Renal pelvis (tissue), 4 donors: Measurements from ENCODE around the gene KLK10. TPM values are rescaled to one million over a fixed set of nuclear protein-coding genes. Genes with fewer than 3 reads are reported as not detected.

Source experiments
- DNase-seq: peaks from one replicate; pipeline ENCODE4 v3.0.0-alpha.2; 2013
- polyA plus RNA-seq, 3 donors: library from polyadenylated mRNA; unstranded; fragments of 120-200 nt; gene quantifications; one replicate each; pipeline ENCODE4 v1.2.1, GENCODE V29; 2013; ENCODE audit not compliant: insufficient read length in 3 of 3

The KLK10 gene
- polyA plus RNA-seq, 3 donors, result 0.16 to 0.36 (median 0.24) TPM

- DNase-seq, result no peak
Measured at GRCh38 chr19:50969413-50969760, 50.1 kb downstream of the KLK10 start, which contains the start of gene KLK6. TSS of gene KLK6 (minus strand) at chr19:50969591. CDS start at chr19:50968104, 1,487 bp downstream.

GRCh38 chr19:50968716-50969412, 50.6 kb downstream of the KLK10 start:
- DNase-seq, result peak; percentile 66

- DNase-seq, result peak; percentile 50
Measured at GRCh38 chr19:50967929-50968715, 51.4 kb downstream of the KLK10 start.

- no peak for DNase-seq
Measured at GRCh38 chr19:50964266-50964665, 55.2 kb downstream of the KLK10 start.

GRCh38 chr19:50963381-50963780, 56.1 kb downstream of the KLK10 start:
- DNase-seq, result no peak

Other genes starting within 250 kb of the KLK10 start
- not detected for gene GPR32, start 249.2 kb downstream of the KLK10 start, polyA plus RNA-seq
- gene ACP4, start 229.3 kb downstream of the KLK10 start, polyA plus RNA-seq, result under 1 TPM in 1 of 3 donors, not detected in 2; 0.09 TPM
- 1 to 10 TPM; 1.2 to 1.7 (median 1.3) TPM for gene KLK1, start 195.9 kb downstream of the KLK10 start, polyA plus RNA-seq
- not detected for gene KLK15, start 186.1 kb downstream of the KLK10 start, polyA plus RNA-seq
- gene KLK3, start 164.8 kb downstream of the KLK10 start, polyA plus RNA-seq, result under 1 TPM; 0.47 to 0.58 (median 0.51) TPM
- gene KLK2, start 146.3 kb downstream of the KLK10 start, polyA plus RNA-seq, result under 1 TPM in 2 of 3 donors, not detected in 1; 0.21 to 0.34 TPM
- under 1 TPM in 1 of 3 donors, not detected in 2; 0.06 TPM for gene KLK4, start 108.3 kb downstream of the KLK10 start, polyA plus RNA-seq
- 1 to 10 TPM; 1.6 to 1.9 (median 1.9) TPM for gene KLK5, start 66.7 kb downstream of the KLK10 start, polyA plus RNA-seq
- 10 to 100 TPM; 37.7 to 40.8 (median 37.7) TPM for gene KLK6, start 50.1 kb downstream of the KLK10 start, polyA plus RNA-seq
- 1 to 10 TPM; 3.3 to 4.5 (median 3.8) TPM for gene KLK7, start 35.8 kb downstream of the KLK10 start, polyA plus RNA-seq
- 1 to 10 TPM; 1.8 to 2.8 (median 2.8) TPM for gene KLK8, start 18.1 kb downstream of the KLK10 start, polyA plus RNA-seq
- under 1 TPM in 1 of 3 donors, not detected in 2; 0.14 TPM for gene KLK11, start 6.9 kb upstream of the KLK10 start, polyA plus RNA-seq
- not detected for gene KLK12, start 15.3 kb upstream of the KLK10 start, polyA plus RNA-seq
- gene KLK13, start 45.4 kb upstream of the KLK10 start, polyA plus RNA-seq, result under 1 TPM; 0.24 to 0.65 (median 0.53) TPM
- under 1 TPM; 0.14 to 0.32 (median 0.19) TPM for gene KLK14, start 63.2 kb upstream of the KLK10 start, polyA plus RNA-seq
- 1 to 10 TPM; 3.0 to 5.1 (median 4.3) TPM for gene CTU1, start 88.7 kb upstream of the KLK10 start, polyA plus RNA-seq
- gene SIGLEC9, start 105.2 kb upstream of the KLK10 start, polyA plus RNA-seq, result 1 to 10 TPM; 1.5 to 1.8 (median 1.5) TPM
- gene SIGLEC7, start 122.6 kb upstream of the KLK10 start, polyA plus RNA-seq, result under 1 TPM; 0.33 to 0.43 (median 0.36) TPM
- gene CD33, start 205.4 kb upstream of the KLK10 start, polyA plus RNA-seq, result 1 to 10 TPM; 1.8 to 2.5 (median 2.3) TPM
- not detected for gene SIGLECL1, start 231.4 kb upstream of the KLK10 start, polyA plus RNA-seq